ENCODE measurements around the gene MPI. TPM values are rescaled to one million over a fixed set of nuclear protein-coding genes. Genes with fewer than 3 reads are reported as not detected.

MPI gene
- total and polyA plus RNA-seq, 10 of the 15 experiments (the other 5 are each of a cell fraction or from before 2014, with no cell fraction given), result 35.6 to 93.9 (median 44.1) TPM

- SMC1A ChIA-PET (ENCODE audit: uncharacterized antibody, unreplicated experiment), result interaction anchor here (1.2 to 6.1 kb wide), 5 partner anchors 11 to 71 kb away, joined by 3 to 43 read pairs (median 7); no protein-coding TSS in a partner anchor
- H3K4me3 ChIP-seq, result peak overlapping the region; percentile 86
- in situ Hi-C loops (cut with MboI), result no loop called here
Measured at GRCh38 chr15:74841891-74842373, 47.9 kb upstream of the MPI start.

More at GRCh38 chr15:74841891-74842373, 47.9 kb upstream of the MPI start:
- Histone ChIP-seq H3K9ac (ENCODE audit: control insufficient read depth, insufficient read depth, low read length) (peak overlapping the region; percentile 77), H3K9me3 (replicated peaks; ENCODE audit: control insufficient read depth, insufficient read depth, low read length) (no peaks in the 10 kb centered on the region), H3K27me3 (replicated peaks in 1 of 2; ENCODE audit: control insufficient read depth in 2 of 2, insufficient read depth in 2 of 2, low read length in 1 of 2) (no peaks in the 10 kb centered on the region), H3K4me1 (ENCODE audit: control insufficient read depth, insufficient read depth, low read length) (peaks cover 13% of the 10 kb centered on the region), H3K4me2 (ENCODE audit: control insufficient read depth, insufficient read depth) (peak overlapping the region; percentile 93), H2AFZ (ENCODE audit: control insufficient read depth, low read depth, low read length) (no peak overlapping the region), H4K20me1 (ENCODE audit: control insufficient read depth, insufficient read depth) (no peaks in the 10 kb centered on the region), H3K27ac (ENCODE audit: control insufficient read depth, insufficient read depth) (no peak overlapping the region), H3K36me3 (ENCODE audit: control insufficient read depth in 2 of 2, insufficient read depth in 2 of 2, low read length in 1 of 2) (peaks cover 4 to 15% of the 10 kb centered on the region in 2 experiments; a peak in 3 of 4 replicates), H3K79me2 (ENCODE audit: control insufficient read depth, insufficient read depth, low read length) (peaks cover 3% of the 10 kb centered on the region; the same call in 1 of the 2 replicates)
- POLR2A ChIA-PET, result interaction anchor here (0.5 to 1.6 kb wide), 4 partner anchors 23 to 225 kb away, joined by 3 to 10 read pairs (median 6); no protein-coding TSS in a partner anchor
- DNase-seq (ENCODE audit: low read depth, low spot score) (no peak), ATAC-seq (no peak), FAIRE-seq (no peak)
- BruUV-seq (replicated peaks), result no TSS peak
- TF ChIP-seq MTA3 (IDR thresholded peaks at IDR 0.05; ENCODE audit: borderline replicate concordance, low read length) (no peak), GATAD2B (conservative IDR thresholded peaks at IDR 0.05; ENCODE audit: low read depth) (no peak), MXI1 (IDR thresholded peaks at IDR 0.05; ENCODE audit: low read depth, low read length) (no peak), CBX5 (IDR thresholded peaks at IDR 0.05; ENCODE audit: low read depth) (no peak), ZNF687 (IDR thresholded peaks at IDR 0.05) (no peak), HDAC6 (IDR thresholded peaks at IDR 0.05; ENCODE audit: unreplicated experiment) (no peak), ZSCAN29 (IDR thresholded peaks at IDR 0.05) (no peak), FOS (IDR thresholded peaks at IDR 0.05; ENCODE audit: borderline replicate concordance, extremely low read depth, insufficient read length) (no peak), SPI1 (IDR thresholded peaks at IDR 0.05; ENCODE audit: borderline replicate concordance, insufficient read depth, low read depth, low read length) (no peak)
- CTCF ChIA-PET, result interaction anchor here (0.7 to 6.2 kb wide), 16 partner anchors 15 to 210 kb away, joined by 3 to 59 read pairs (median 5); partner anchors contain the start of gene FAM219B
- intact Hi-C loops (cut with micrococcal nuclease; ENCODE audit: unreplicated experiment), result loop anchor here (2.0 to 5.0 kb wide), 4 partner anchors 29 to 71 kb away; no protein-coding TSS in a partner anchor
- 80% methylated on average over 14 of the region's 14 CpGs for WGBS (ENCODE audit: insufficient coverage, insufficient replicate concordance, low lambda C conversion rate, missing lambda C conversion rate)
- RAD21 ChIA-PET (ENCODE audit: unreplicated experiment), result interaction anchor here (1.4 to 3.1 kb wide), 6 partner anchors 17 to 73 kb away, joined by 4 to 19 read pairs (median 10); partner anchors contain the start of gene FAM219B

Measured in GM12878 (cell line).